ENCODE data around the gene TAOK3. TPM values are rescaled to one million over a fixed set of nuclear protein-coding genes. Genes with fewer than 3 reads are reported as not detected.

TAOK3 gene
- total and polyA plus RNA-seq, 2 of the 4 experiments (the other 2 are of a cell fraction), result 26.3 to 54.5 TPM

GRCh38 chr12:118344829-118345228, 27.9 kb downstream of the TAOK3 start:
- H3K23ac ChIP-seq (ENCODE audit: low read depth, low read length), result no peak overlapping the region
- no peak overlapping the region for H3K9ac ChIP-seq (ENCODE audit: low read depth, low read length)
- no peak overlapping the region for H3K27ac ChIP-seq (ENCODE audit: insufficient read depth, low read length)
- no peaks in the 10 kb centered on the region for H3K9me3 ChIP-seq (ENCODE audit: control insufficient read depth, insufficient read depth, low read length)
- no peaks in the 10 kb centered on the region for H3K36me3 ChIP-seq (ENCODE audit: control insufficient read depth, insufficient read depth, low read length)
- no peak overlapping the region for H2BK120ac ChIP-seq (ENCODE audit: low read depth, low read length)
- no peaks in the 10 kb centered on the region; the same call in 1 of the 2 replicates for H3K9me1 ChIP-seq (ENCODE audit: insufficient read depth, low read length)
- peaks cover 20 to 49% of the 10 kb centered on the region in 2 experiments for H3K79me1 ChIP-seq (ENCODE audit: low read depth in 1 of 2, low read length in 2 of 2)
- H3K27me3 ChIP-seq (ENCODE audit: control insufficient read depth, insufficient read depth, low read length), result no peaks in the 10 kb centered on the region
- no peak overlapping the region for H2BK5ac ChIP-seq (ENCODE audit: low read depth, low read length, poor library complexity, severe bottlenecking)
- H2BK15ac ChIP-seq (ENCODE audit: low read depth, low read length), result no peak overlapping the region
- dilution Hi-C loops (cut with HindIII; ENCODE audit: low sequenced_read_pairs, unreplicated experiment), result no loop called here
- H4K8ac ChIP-seq (ENCODE audit: low read depth in 2 of 2, low read length in 2 of 2), result no peak overlapping the region
- ChIA-PET POLR2A (ENCODE audit: unreplicated experiment) (no interaction called here), CTCF (interaction anchor here (0.7 kb wide), 1 partner anchor 10 kb away, joined by 3 read pairs; no protein-coding TSS in a partner anchor)
- H3K18ac ChIP-seq (ENCODE audit: low read depth, low read length), result no peak overlapping the region
- H3K4me3 ChIP-seq (ENCODE audit: insufficient read depth, low read depth, low read length), result no peak overlapping the region
- DNase-seq (no peak), ATAC-seq (ENCODE audit: low read depth) (no peak)
- no peak overlapping the region for H3K14ac ChIP-seq (replicated peaks; ENCODE audit: low read depth, low read length)
- no peak overlapping the region for H2AFZ ChIP-seq (replicated peaks; ENCODE audit: low read length, poor library complexity)
- H4K5ac ChIP-seq (ENCODE audit: low read depth, low read length), result no peak overlapping the region
- H4K91ac ChIP-seq (ENCODE audit: insufficient read depth, low read depth, low read length), result no peak overlapping the region
- H3K4me1 ChIP-seq (ENCODE audit: control insufficient read depth, insufficient read depth, low read length), result peaks cover 4% of the 10 kb centered on the region; the same call in 1 of the 2 replicates
- H2AK9ac ChIP-seq (replicated peaks; ENCODE audit: low read depth, low read length, poor library complexity), result no peak overlapping the region
- in situ Hi-C loops (cut with MboI; ENCODE audit: low sequenced_read_pairs), result no loop called here
- no peaks in the 10 kb centered on the region for H4K20me1 ChIP-seq (ENCODE audit: insufficient read depth, low read length)
- no peak overlapping the region for H3K4ac ChIP-seq (ENCODE audit: low read depth, low read length)
- no peak overlapping the region for H2BK20ac ChIP-seq (ENCODE audit: low read depth, low read length)
- TF ChIP-seq NFE2L2 (IDR thresholded peaks at IDR 0.05; ENCODE audit: low read depth, low read length) (no peak), POLR2A (IDR thresholded peaks at IDR 0.05; ENCODE audit: low read depth, low read length) (no peak), RFX5 (IDR thresholded peaks at IDR 0.05; ENCODE audit: low read depth, low read length) (no peak), CHD1 (IDR thresholded peaks at IDR 0.05; ENCODE audit: low read depth, low read length) (no peak), MXI1 (IDR thresholded peaks at IDR 0.05; ENCODE audit: borderline replicate concordance, low read depth, low read length) (no peak), BHLHE40 (IDR thresholded peaks at IDR 0.05; ENCODE audit: low read depth, low read length) (no peak), MAZ (IDR thresholded peaks at IDR 0.05; ENCODE audit: borderline replicate concordance, low read depth, low read length) (no peak), MAFK (IDR thresholded peaks at IDR 0.05; ENCODE audit: low read depth, low read length) (no peak), USF2 (IDR thresholded peaks at IDR 0.05; ENCODE audit: low read depth, low read length) (no peak), RAD21 (IDR thresholded peaks at IDR 0.05; ENCODE audit: low read length) (no peak), SMC3 (IDR thresholded peaks at IDR 0.05; ENCODE audit: low read depth, low read length) (no peak), FOS (IDR thresholded peaks at IDR 0.05; ENCODE audit: low read depth, low read length) (no peak), CTCF (conservative IDR thresholded peaks at IDR 0.05; ENCODE audit: low read depth, low read length) (no peak), CEBPB (IDR thresholded peaks at IDR 0.05; ENCODE audit: low read depth, low read length) (no peak), ELK1 (IDR thresholded peaks at IDR 0.05; ENCODE audit: borderline replicate concordance, low read depth, low read length) (no peak), RCOR1 (IDR thresholded peaks at IDR 0.05; ENCODE audit: insufficient replicate concordance, low read length) (no peak)
- H3K4me2 ChIP-seq (ENCODE audit: low read depth, low read length), result no peak overlapping the region
- no peak overlapping the region; the same call in 1 of the 2 replicates for H2AK5ac ChIP-seq (ENCODE audit: low read depth, low read length)
- no TSS peak for BruUV-seq (replicated peaks)
- no peak overlapping the region for H3K56ac ChIP-seq (ENCODE audit: extremely low read depth, insufficient read depth, low read length)
- intact Hi-C loops (cut with micrococcal nuclease), result no loop called here
